Measurements from ENCODE around the gene TMC1.

The TMC1 gene

GRCh38 chr9:72657023-72657422, 135.6 kb downstream of the TMC1 start:
- no peak overlapping the region for H3K27ac ChIP-seq
- TF ChIP-seq CTCF (conservative IDR thresholded peaks at IDR 0.05) (no peak), ZFX (IDR thresholded peaks at IDR 0.05) (no peak)

GRCh38 chr9:72658703-72659102, 137.3 kb downstream of the TMC1 start:
- TF ChIP-seq CTCF (conservative IDR thresholded peaks at IDR 0.05) = no peak
- H3K27ac ChIP-seq = no peak overlapping the region

GRCh38 chr9:72661401-72662135, 140.2 kb downstream of the TMC1 start:
- H3K27ac ChIP-seq = no peak overlapping the region
- TF ChIP-seq ZFX (IDR thresholded peaks at IDR 0.05) = no peak
- no peak for TF ChIP-seq CTCF (conservative IDR thresholded peaks at IDR 0.05)

GRCh38 chr9:72665421-72665820, 144.0 kb downstream of the TMC1 start:
- TF ChIP-seq ZFX (IDR thresholded peaks at IDR 0.05) (no peak), CTCF (conservative IDR thresholded peaks at IDR 0.05) (no peak)
- H3K27ac ChIP-seq = no peak overlapping the region

GRCh38 chr9:72667181-72667580, 145.8 kb downstream of the TMC1 start:
- TF ChIP-seq CTCF (conservative IDR thresholded peaks at IDR 0.05) (no peak), ZFX (IDR thresholded peaks at IDR 0.05) (no peak)
- H3K27ac ChIP-seq = no peak overlapping the region

- no peak for TF ChIP-seq CTCF (conservative IDR thresholded peaks at IDR 0.05)
- TF ChIP-seq ZFX (IDR thresholded peaks at IDR 0.05) = no peak
- H3K27ac ChIP-seq = no peak overlapping the region
Measured at GRCh38 chr9:72674961-72675360, 153.6 kb downstream of the TMC1 start.

- TF ChIP-seq CTCF (conservative IDR thresholded peaks at IDR 0.05) = no peak
- no peak for TF ChIP-seq ZFX (IDR thresholded peaks at IDR 0.05)
- no peak overlapping the region for H3K27ac ChIP-seq
Measured at GRCh38 chr9:72675586-72675985, 154.2 kb downstream of the TMC1 start.
